ENCODE data around the gene TRIP12.
A peak's percentile ranks its signal among the peaks of the same experiment; 100 is the strongest.
"Not testable (repeated sequence)": the region's sequence is repeated elsewhere in the genome, so short reads cannot be mapped to it uniquely, and the experiment has no call there.

TRIP12 gene

GRCh38 chr2:229921892-229922448, at the start of gene TRIP12:
TSS of gene TRIP12 (minus strand) at chr2:229922009. CDS start at chr2:229880079, 41,930 bp downstream.
- H3K4me1 ChIP-seq (ENCODE audit: control insufficient read depth, insufficient read depth, low read length), result peaks cover 5% of the 10 kb centered on the region; the same call in 1 of the 2 replicates
- H3K27me3 ChIP-seq (ENCODE audit: control insufficient read depth, insufficient read depth, low read length), result no peaks in the 10 kb centered on the region
- H3K4me3 ChIP-seq (ENCODE audit: low read depth, low read length), result peak within 1 kb of the TSS; percentile 96
- peaks cover 12% of the 10 kb centered on the region for H3K36me3 ChIP-seq (ENCODE audit: control insufficient read depth, insufficient read depth, low read length)
- no peaks in the 10 kb centered on the region for H3K9me3 ChIP-seq (ENCODE audit: control insufficient read depth, insufficient read depth, low read depth, low read length)
- H3K9ac ChIP-seq (ENCODE audit: low read length), result peak within 1 kb of the TSS; percentile 85
- peak within 1 kb of the TSS; percentile 94 for H3K27ac ChIP-seq (ENCODE audit: low read depth, low read length)

- no peak overlapping the region for H3K4me3 ChIP-seq (ENCODE audit: low read depth, low read length)
These were observed 49.5 kb upstream of the TRIP12 start for GRCh38 chr2:229971298-229971790.

GRCh38 chr2:229970406-229970805, 48.6 kb upstream of the TRIP12 start:
- Histone ChIP-seq H3K36me3 (ENCODE audit: control insufficient read depth, insufficient read depth, low read length) (no peaks in the 10 kb centered on the region), H3K9ac (ENCODE audit: low read length) (no peak overlapping the region), H3K27ac (ENCODE audit: low read depth, low read length) (no peak overlapping the region), H3K4me3 (ENCODE audit: low read depth, low read length) (no peak overlapping the region), H3K4me1 (ENCODE audit: control insufficient read depth, insufficient read depth, low read length) (peaks cover 4% of the 10 kb centered on the region; the same call in 1 of the 2 replicates), H3K9me3 (ENCODE audit: control insufficient read depth, insufficient read depth, low read depth, low read length) (no peaks in the 10 kb centered on the region), H3K27me3 (ENCODE audit: control insufficient read depth, insufficient read depth, low read length) (no peaks in the 10 kb centered on the region)

More at GRCh38 chr2:229971298-229971790, 49.5 kb upstream of the TRIP12 start:
- no peaks in the 10 kb centered on the region for H3K27me3 ChIP-seq (ENCODE audit: control insufficient read depth, insufficient read depth, low read length)
- H3K4me1 ChIP-seq (ENCODE audit: control insufficient read depth, insufficient read depth, low read length), result peaks cover 4% of the 10 kb centered on the region; the same call in 1 of the 2 replicates
- no peak overlapping the region for H3K27ac ChIP-seq (ENCODE audit: low read depth, low read length)
- H3K9me3 ChIP-seq (ENCODE audit: control insufficient read depth, insufficient read depth, low read depth, low read length), result no peaks in the 10 kb centered on the region
- no peak overlapping the region for H3K9ac ChIP-seq (ENCODE audit: low read length)
- no peaks in the 10 kb centered on the region for H3K36me3 ChIP-seq (ENCODE audit: control insufficient read depth, insufficient read depth, low read length)

- H3K9ac ChIP-seq (ENCODE audit: low read length), result no peak overlapping the region
- H3K4me1 ChIP-seq (ENCODE audit: control insufficient read depth, insufficient read depth, low read length), result peaks cover 4% of the 10 kb centered on the region; the same call in 1 of the 2 replicates
- H3K36me3 ChIP-seq (ENCODE audit: control insufficient read depth, insufficient read depth, low read length), result no peaks in the 10 kb centered on the region
- no peak overlapping the region for H3K27ac ChIP-seq (ENCODE audit: low read depth, low read length)
- H3K4me3 ChIP-seq (ENCODE audit: low read depth, low read length), result no peak overlapping the region
- no peaks in the 10 kb centered on the region for H3K27me3 ChIP-seq (ENCODE audit: control insufficient read depth, insufficient read depth, low read length)
- H3K9me3 ChIP-seq (ENCODE audit: control insufficient read depth, insufficient read depth, low read depth, low read length), result no peaks in the 10 kb centered on the region
These were observed 48.1 kb upstream of the TRIP12 start for GRCh38 chr2:229969921-229970320.

GRCh38 chr2:229963596-229963995, 41.8 kb upstream of the TRIP12 start:
- H3K9me3 ChIP-seq (ENCODE audit: control insufficient read depth, insufficient read depth, low read depth, low read length); H3K4me3 ChIP-seq (ENCODE audit: low read depth, low read length); H3K36me3 ChIP-seq (ENCODE audit: control insufficient read depth, insufficient read depth, low read length); H3K9ac ChIP-seq (ENCODE audit: low read length); H3K27ac ChIP-seq (ENCODE audit: low read depth, low read length); H3K27me3 ChIP-seq (ENCODE audit: control insufficient read depth, insufficient read depth, low read length); H3K4me1 ChIP-seq (ENCODE audit: control insufficient read depth, insufficient read depth, low read length): not testable (repeated sequence)

- Histone ChIP-seq H3K4me1 (ENCODE audit: control insufficient read depth, insufficient read depth, low read length) (peaks cover 21% of the 10 kb centered on the region), H3K27me3 (ENCODE audit: control insufficient read depth, insufficient read depth, low read length) (no peaks in the 10 kb centered on the region), H3K9ac (ENCODE audit: low read length) (no peak overlapping the region), H3K4me3 (ENCODE audit: low read depth, low read length) (no peak overlapping the region), H3K9me3 (ENCODE audit: control insufficient read depth, insufficient read depth, low read depth, low read length) (no peaks in the 10 kb centered on the region), H3K36me3 (ENCODE audit: control insufficient read depth, insufficient read depth, low read length) (no peaks in the 10 kb centered on the region), H3K27ac (ENCODE audit: low read depth, low read length) (no peak overlapping the region)
These were observed 34.7 kb upstream of the TRIP12 start for GRCh38 chr2:229956491-229956890.

- no peak overlapping the region for H3K4me3 ChIP-seq (ENCODE audit: low read depth, low read length)
- peaks cover 24% of the 10 kb centered on the region for H3K4me1 ChIP-seq (ENCODE audit: control insufficient read depth, insufficient read depth, low read length)
- H3K27ac ChIP-seq (ENCODE audit: low read depth, low read length), result no peak overlapping the region
- H3K9me3 ChIP-seq (ENCODE audit: control insufficient read depth, insufficient read depth, low read depth, low read length), result no peaks in the 10 kb centered on the region
- H3K9ac ChIP-seq (ENCODE audit: low read length), result no peak overlapping the region
- no peaks in the 10 kb centered on the region for H3K36me3 ChIP-seq (ENCODE audit: control insufficient read depth, insufficient read depth, low read length)
- no peaks in the 10 kb centered on the region for H3K27me3 ChIP-seq (ENCODE audit: control insufficient read depth, insufficient read depth, low read length)
These were observed 33.9 kb upstream of the TRIP12 start for GRCh38 chr2:229955663-229956062.

- peak overlapping the region; percentile 22; the same call in 1 of the 2 replicates for H3K4me3 ChIP-seq (ENCODE audit: low read depth, low read length)
These were observed 30.5 kb upstream of the TRIP12 start for GRCh38 chr2:229952256-229952835.

GRCh38 chr2:229947544-229947943, 25.7 kb upstream of the TRIP12 start:
- H3K27ac ChIP-seq (ENCODE audit: low read depth, low read length), result no peak overlapping the region
- peaks cover 11% of the 10 kb centered on the region for H3K4me1 ChIP-seq (ENCODE audit: control insufficient read depth, insufficient read depth, low read length)
- no peak overlapping the region for H3K4me3 ChIP-seq (ENCODE audit: low read depth, low read length)
- no peaks in the 10 kb centered on the region for H3K27me3 ChIP-seq (ENCODE audit: control insufficient read depth, insufficient read depth, low read length)
- H3K9ac ChIP-seq (ENCODE audit: low read length), result no peak overlapping the region
- no peaks in the 10 kb centered on the region for H3K36me3 ChIP-seq (ENCODE audit: control insufficient read depth, insufficient read depth, low read length)
- no peaks in the 10 kb centered on the region for H3K9me3 ChIP-seq (ENCODE audit: control insufficient read depth, insufficient read depth, low read depth, low read length)

More at GRCh38 chr2:229952256-229952835, 30.5 kb upstream of the TRIP12 start:
- Histone ChIP-seq H3K4me1 (ENCODE audit: control insufficient read depth, insufficient read depth, low read length) (peaks cover 24% of the 10 kb centered on the region), H3K27ac (ENCODE audit: low read depth, low read length) (peak overlapping the region; percentile 69; the same call in 1 of the 2 replicates), H3K9ac (ENCODE audit: low read length) (no peak overlapping the region), H3K36me3 (ENCODE audit: control insufficient read depth, insufficient read depth, low read length) (no peaks in the 10 kb centered on the region), H3K27me3 (ENCODE audit: control insufficient read depth, insufficient read depth, low read length) (no peaks in the 10 kb centered on the region), H3K9me3 (ENCODE audit: control insufficient read depth, insufficient read depth, low read depth, low read length) (no peaks in the 10 kb centered on the region)

GRCh38 chr2:229945975-229946374, 24.2 kb upstream of the TRIP12 start:
- H3K27ac ChIP-seq (ENCODE audit: low read depth, low read length), result no peak overlapping the region
- H3K27me3 ChIP-seq (ENCODE audit: control insufficient read depth, insufficient read depth, low read length), result no peaks in the 10 kb centered on the region
- peaks cover 6% of the 10 kb centered on the region; the same call in 1 of the 2 replicates for H3K4me1 ChIP-seq (ENCODE audit: control insufficient read depth, insufficient read depth, low read length)
- H3K9me3 ChIP-seq (ENCODE audit: control insufficient read depth, insufficient read depth, low read depth, low read length), result no peaks in the 10 kb centered on the region
- no peaks in the 10 kb centered on the region for H3K36me3 ChIP-seq (ENCODE audit: control insufficient read depth, insufficient read depth, low read length)
- H3K9ac ChIP-seq (ENCODE audit: low read length), result no peak overlapping the region
- H3K4me3 ChIP-seq (ENCODE audit: low read depth, low read length), result no peak overlapping the region

- H3K9ac ChIP-seq (ENCODE audit: low read length), result no peak overlapping the region
- no peaks in the 10 kb centered on the region for H3K27me3 ChIP-seq (ENCODE audit: control insufficient read depth, insufficient read depth, low read length)
- no peaks in the 10 kb centered on the region for H3K36me3 ChIP-seq (ENCODE audit: control insufficient read depth, insufficient read depth, low read length)
- H3K9me3 ChIP-seq (ENCODE audit: control insufficient read depth, insufficient read depth, low read depth, low read length), result no peaks in the 10 kb centered on the region
- H3K4me3 ChIP-seq (ENCODE audit: low read depth, low read length), result no peak overlapping the region
- H3K27ac ChIP-seq (ENCODE audit: low read depth, low read length), result no peak overlapping the region
- peaks cover 6% of the 10 kb centered on the region; the same call in 1 of the 2 replicates for H3K4me1 ChIP-seq (ENCODE audit: control insufficient read depth, insufficient read depth, low read length)
These were observed 22.1 kb upstream of the TRIP12 start for GRCh38 chr2:229943770-229944449.

Data from HUES6 (cell line).